Measurements from ENCODE around the gene NHP2. TPM values are rescaled to one million over a fixed set of nuclear protein-coding genes. Genes with fewer than 3 reads are reported as not detected.

Gene NHP2
- total and polyA plus RNA-seq, 8 donors = 65.0 to 116 (median 97.5) TPM

- no peak for TF ChIP-seq CTCF (IDR thresholded peaks at IDR 0.05)
- H3K4me3 ChIP-seq = no peak overlapping the region
- no peak overlapping the region for H3K27ac ChIP-seq
- H3K9me3 ChIP-seq = no peaks in the 10 kb centered on the region
- peaks cover 0 to 8% of the 10 kb centered on the region in 2 donors for H3K4me1 ChIP-seq
- intact Hi-C loops (cut with DNase I) = loop anchor here in 1 of 2 donors (2.0 kb wide), 1 partner anchor 89 kb away; no protein-coding TSS in a partner anchor
- ATAC-seq (no peak), DNase-seq (no peak)
- H3K36me3 ChIP-seq = no peaks in the 10 kb centered on the region
- H3K27me3 ChIP-seq = peaks cover 0 to 43% of the 10 kb centered on the region in 2 donors
These were observed 11.9 kb upstream of the NHP2 start for GRCh38 chr5:178165581-178165980.

DNA sequence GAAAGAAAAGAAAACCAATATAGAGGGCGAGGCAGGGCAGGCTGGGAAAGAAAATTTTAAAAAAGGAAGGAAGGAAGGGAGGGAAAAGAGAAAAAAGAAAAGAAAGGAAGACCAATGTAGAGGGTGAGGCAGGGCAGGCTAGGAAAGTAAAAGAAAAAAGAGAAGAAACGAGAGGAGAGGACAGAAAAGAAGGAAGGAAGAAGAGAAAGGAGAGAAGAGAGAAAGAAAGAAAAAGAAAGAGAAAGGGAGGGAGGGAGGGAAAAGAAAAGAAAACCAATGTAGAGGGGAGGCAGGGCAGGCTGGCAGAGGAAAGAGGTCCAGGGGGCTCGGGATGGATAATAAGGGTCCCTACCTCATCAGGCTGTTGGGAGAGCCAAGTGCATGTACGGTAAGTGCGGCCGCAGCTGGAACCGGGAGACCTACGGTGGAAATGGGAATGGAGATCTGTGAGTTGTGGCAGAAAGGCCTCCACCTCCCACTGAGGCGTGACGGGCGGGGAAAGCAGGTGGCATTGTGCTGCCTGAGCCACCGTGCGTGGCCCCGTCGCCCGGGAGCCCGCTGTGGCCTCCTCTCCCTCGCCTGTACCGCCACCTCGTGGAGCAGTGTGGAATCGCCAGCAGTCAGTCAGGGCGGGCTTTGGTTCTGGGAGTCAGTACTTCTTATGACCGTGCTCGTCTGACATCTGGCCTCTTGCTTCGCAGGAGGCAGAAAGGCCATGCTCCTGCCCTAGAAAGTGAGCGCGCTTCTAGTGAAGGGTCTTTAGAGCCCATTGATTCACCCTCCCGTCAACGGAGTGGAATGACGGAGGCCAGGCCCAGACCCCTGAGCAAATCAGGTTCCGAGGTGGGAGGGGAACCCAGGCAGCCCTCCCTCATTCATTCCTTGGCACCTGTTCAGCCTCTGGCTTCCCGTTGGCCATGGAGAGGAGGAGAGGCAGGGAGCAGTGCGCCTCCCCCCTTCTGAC is 10.4 kb upstream of the NHP2 start:
- intact Hi-C loops (cut with DNase I) = loop anchor here in 1 of 2 donors (2.0 kb wide), 1 partner anchor 87 kb away; no protein-coding TSS in a partner anchor
- ATAC-seq (peak; percentile 100), DNase-seq (peak; percentile 70 to 97 (median 83))
- Histone ChIP-seq H3K4me3 (peak overlapping the region in 1 of 2 donors; percentile 7), H3K4me1 (peaks cover 0 to 8% of the 10 kb centered on the region in 2 donors), H3K27ac (no peak overlapping the region), H3K27me3 (peaks cover 0 to 43% of the 10 kb centered on the region in 2 donors), H3K36me3 (no peaks in the 10 kb centered on the region), H3K9me3 (no peaks in the 10 kb centered on the region)
- peak; percentile 98 to 99 for TF ChIP-seq CTCF (IDR thresholded peaks at IDR 0.05)

- Histone ChIP-seq H3K4me1 (peaks cover 0 to 8% of the 10 kb centered on the region in 2 donors), H3K4me3 (no peak overlapping the region), H3K27me3 (peaks cover 0 to 43% of the 10 kb centered on the region in 2 donors), H3K36me3 (no peaks in the 10 kb centered on the region), H3K27ac (no peak overlapping the region), H3K9me3 (no peaks in the 10 kb centered on the region)
- ATAC-seq = no peak
- intact Hi-C loops (cut with DNase I) = no loop called here
- TF ChIP-seq CTCF (IDR thresholded peaks at IDR 0.05) = no peak
- no peak for DNase-seq
These were observed 8.8 kb upstream of the NHP2 start for GRCh38 chr5:178162481-178162880.

GRCh38 chr5:178160176-178160575 is 6.5 kb upstream of the NHP2 start:
- Histone ChIP-seq H3K4me1 (peaks cover 0 to 8% of the 10 kb centered on the region in 2 donors), H3K27ac (no peak overlapping the region), H3K27me3 (peaks cover 0 to 32% of the 10 kb centered on the region in 2 donors), H3K4me3 (no peak overlapping the region), H3K9me3 (no peaks in the 10 kb centered on the region), H3K36me3 (no peaks in the 10 kb centered on the region)
- no peak for TF ChIP-seq CTCF (IDR thresholded peaks at IDR 0.05)
- ATAC-seq (no peak), DNase-seq (no peak)
- intact Hi-C loops (cut with DNase I) = no loop called here

GRCh38 chr5:178155065-178155464 is 1.4 kb upstream of the NHP2 start:
- Histone ChIP-seq H3K9me3 (no peaks in the 10 kb centered on the region), H3K27ac (no peak overlapping the region), H3K27me3 (no peaks in the 10 kb centered on the region), H3K36me3 (peaks cover 0 to 16% of the 10 kb centered on the region in 2 donors), H3K4me3 (no peak overlapping the region), H3K4me1 (peaks cover 9 to 17% of the 10 kb centered on the region in 2 donors)
- intact Hi-C loops (cut with DNase I) = no loop called here
- ATAC-seq (no peak), DNase-seq (no peak)
- TF ChIP-seq CTCF (IDR thresholded peaks at IDR 0.05) = no peak
